GM20000 (cell line): ENCODE measurements around the gene ASPSCR1.

Source experiments
- DNase-seq: peaks from one replicate; pipeline ENCODE4 v3.0.0; 2012; ENCODE audit warnings: low spot score
- CTCF ChIP-seq: IDR thresholded peaks from 2 replicates; pipeline ENCODE4 v1.5.1; 2012; ENCODE audit warnings: mild to moderate bottlenecking, control low read depth; ENCODE audit errors: extremely low read depth, missing control alignments

Gene ASPSCR1

GRCh38 chr17:82046903-82047302 is 69.5 kb downstream of the ASPSCR1 start:
- DNase-seq = no peak
- TF ChIP-seq CTCF = no peak

- DNase-seq = no peak
- no peak for TF ChIP-seq CTCF
Observed at GRCh38 chr17:82047379-82047778, 70.0 kb downstream of the ASPSCR1 start.

GRCh38 chr17:82047914-82048570 is 70.6 kb downstream of the ASPSCR1 start:
- TF ChIP-seq CTCF = no peak
- DNase-seq = no peak

DNA sequence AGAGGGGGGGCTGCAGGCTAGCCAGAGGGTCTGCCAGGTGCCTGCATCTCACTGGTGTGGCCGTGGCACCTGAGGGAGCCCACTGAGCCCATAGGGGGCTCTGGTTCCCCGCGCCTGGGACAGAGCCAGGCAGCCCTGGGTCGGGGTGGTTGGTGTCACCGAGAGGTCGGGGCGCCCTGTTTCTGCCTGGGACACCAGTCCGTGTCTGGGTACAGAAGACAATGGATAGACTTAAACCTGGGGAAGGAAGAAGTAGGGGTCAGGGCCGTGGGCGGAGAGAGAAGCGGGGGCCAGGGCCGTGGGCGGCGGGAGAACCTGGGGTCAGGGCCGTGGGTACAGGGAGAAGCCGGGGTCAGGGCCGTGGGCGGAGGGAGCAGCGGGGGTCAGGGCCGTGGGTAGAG is 71.1 kb downstream of the ASPSCR1 start:
- DNase-seq = no peak

DNA sequence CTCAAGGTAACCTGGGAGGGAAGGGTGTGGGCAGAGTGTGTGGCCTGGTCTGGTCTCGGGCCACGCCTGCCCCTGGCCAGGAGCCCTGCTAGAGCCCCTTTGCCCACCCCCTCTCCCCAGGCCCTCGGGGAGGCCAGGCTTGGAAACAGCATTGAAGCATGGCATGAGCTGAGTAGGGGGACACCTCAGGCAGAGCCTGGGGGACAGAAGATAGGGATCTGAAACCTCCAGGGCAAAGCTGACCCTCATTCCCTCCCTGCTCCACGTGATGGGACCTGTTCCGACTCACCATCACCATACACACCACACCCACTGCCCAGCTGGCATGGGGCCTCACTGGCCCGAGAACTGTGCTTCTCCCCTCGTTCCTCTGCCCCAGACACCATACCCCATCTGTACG is 71.7 kb downstream of the ASPSCR1 start:
- no peak for TF ChIP-seq CTCF

More for the DNA sequence above, 71.1 kb downstream of the ASPSCR1 start:
- TF ChIP-seq CTCF = no peak

GRCh38 chr17:82049521-82049971 is 72.1 kb downstream of the ASPSCR1 start:
- no peak for TF ChIP-seq CTCF
- no peak for DNase-seq

More for the DNA sequence above, 71.7 kb downstream of the ASPSCR1 start:
- DNase-seq = no peak

- DNase-seq = no peak
- TF ChIP-seq CTCF = no peak
Observed at GRCh38 chr17:82050152-82050760, 72.8 kb downstream of the ASPSCR1 start.
